ENCODE measurements around the gene PROKR2. TPM values are rescaled to one million over a fixed set of nuclear protein-coding genes. Genes with fewer than 3 reads are reported as not detected.
A peak's percentile ranks its signal among the peaks of the same experiment; 100 is the strongest.

Gene PROKR2
- not detected in 2 replicates for total RNA-seq
- not detected for total RNA-seq (2013)
- polyA plus RNA-seq = not detected in 2 replicates
- polyA minus RNA-seq = not detected in 2 replicates

GRCh38 chr20:5316188-5317158 lies at the start of gene PROKR2:
Gene PROKR2 (minus strand): TSS chr20:5316954. CDS start chr20:5314369, 2,585 bp downstream.
- Histone ChIP-seq H3K79me2 (ENCODE audit: control insufficient read depth, insufficient read depth, low read length) (no peaks in the 10 kb centered on the region), H3K9me3 (ENCODE audit: control extremely low read depth in 1 of 3, control insufficient read depth in 2 of 3, insufficient read depth in 1 of 3, low read length in 2 of 3) (peaks cover 0 to 13% (median 0%) of the 10 kb centered on the region in 3 donors), H3K4me1 (ENCODE audit: control insufficient read depth in 2 of 2, insufficient read depth in 2 of 2, low read length in 2 of 2) (peaks cover 0 to 6% of the 10 kb centered on the region in 2 donors), H3K27ac (ENCODE audit: low read length in 2 of 2) (no peak within 1 kb of the TSS), H3K9ac (ENCODE audit: low read length) (no peak within 1 kb of the TSS), H3K36me3 (replicated peaks in 1 of 2; ENCODE audit: control extremely low read depth in 1 of 2, control insufficient read depth in 1 of 2, extremely low read depth in 1 of 2, insufficient read depth in 2 of 2, low read length in 1 of 2) (no peaks in the 10 kb centered on the region), H3K27me3 (replicated peaks in 1 of 4; ENCODE audit: control extremely low read depth in 1 of 4, control insufficient read depth in 3 of 4, insufficient read depth in 4 of 4, low read length in 3 of 4) (peaks cover 0 to 34% (median 2%) of the 10 kb centered on the region in 4 experiments), H3K4me2 (replicated peaks; ENCODE audit: low read depth, low read length, poor library complexity, severe bottlenecking) (peak within 1 kb of the TSS; percentile 19), H4K20me1 (ENCODE audit: control insufficient read depth, insufficient read depth, low read length, poor library complexity, severe bottlenecking) (no peaks in the 10 kb centered on the region), H2AFZ (ENCODE audit: insufficient read depth, low read depth, low read length, poor library complexity, severe bottlenecking) (no peak within 1 kb of the TSS), H3K4me3 (ENCODE audit: control extremely low read depth in 1 of 5, extremely low read depth in 1 of 5, insufficient read depth in 1 of 5, low read depth in 2 of 5, low read length in 4 of 5) (no peak within 1 kb of the TSS)
- WGBS (ENCODE audit: insufficient coverage) = 6% methylated on average over 92 of the region's 92 CpGs
- Mint-ChIP-seq H3K27ac (no peak within 1 kb of the TSS), H3K4me1 (no peaks in the 10 kb centered on the region), H3K4me3 (no peak within 1 kb of the TSS), H3K27me3 (peaks cover 50% of the 10 kb centered on the region), H3K9me3 (ENCODE audit: insufficient read depth) (no peaks in the 10 kb centered on the region)
- ATAC-seq (ENCODE audit: low read depth) (no peak), DNase-seq (no peak)
- no peak for TF ChIP-seq CTCF (IDR thresholded peaks at IDR 0.05)
- no peak for TF ChIP-seq EZH2 (IDR thresholded peaks at IDR 0.05; ENCODE audit: borderline replicate concordance, insufficient read depth, low read depth, low read length, poor library complexity, severe bottlenecking)
- intact Hi-C loops (cut with micrococcal nuclease) = no loop called here
- CTCF ChIA-PET = no interaction called here
- POLR2A ChIA-PET = no interaction called here

Data from B cell (primary cell).